Mesendoderm (in vitro differentiated cells): ENCODE measurements around the gene OLFML1.

Experiments
- DNase-seq: peaks from one replicate; pipeline ENCODE4 v3.0.0; 2013
- H2AK5ac ChIP-seq: 2 replicates; pipeline ENCODE4 v1.6.1; 2013; ENCODE audit warnings: low read length, inconsistent platforms
- H2BK120ac ChIP-seq: 2 replicates; pipeline ENCODE4 v1.6.1; 2013; ENCODE audit warnings: low read depth, mild to moderate bottlenecking, low read length, moderate library complexity, mixed read lengths
- H2BK15ac ChIP-seq: replicated peaks from 2 replicates; pipeline ENCODE4 v1.6.1; 2013; ENCODE audit warnings: low read depth, mild to moderate bottlenecking, moderate library complexity
- H2BK5ac ChIP-seq: 2 replicates; pipeline ENCODE4 v1.6.1; 2013; ENCODE audit warnings: low read length, inconsistent platforms
- H3K18ac ChIP-seq: 2 replicates; pipeline ENCODE4 v1.6.1; 2013; ENCODE audit warnings: mild to moderate bottlenecking, low read length, mixed read lengths
- H3K23ac ChIP-seq: one replicate; pipeline ENCODE4 v1.6.1; 2013; ENCODE audit warnings: low read length
- H3K27ac ChIP-seq: 2 replicates; pipeline ENCODE4 v1.5.1; 2013; ENCODE audit warnings: low read depth, mild to moderate bottlenecking, inconsistent platforms, low read length, moderate library complexity
- H3K27me3 ChIP-seq: 2 replicates; pipeline ENCODE4 v1.6.1; 2013; ENCODE audit warnings: low read length, control low read depth, mild to moderate bottlenecking, inconsistent platforms; ENCODE audit not compliant: insufficient read depth, poor library complexity
- H3K36me3 ChIP-seq: 2 replicates; pipeline ENCODE4 v1.6.1; 2013; ENCODE audit warnings: low read length, inconsistent platforms; ENCODE audit not compliant: control insufficient read depth, insufficient read depth
- H3K4ac ChIP-seq: one replicate; pipeline ENCODE4 v1.6.1; 2013; ENCODE audit warnings: low read depth, mild to moderate bottlenecking, low read length, moderate library complexity
- H3K4me1 ChIP-seq: 2 replicates; pipeline ENCODE4 v1.6.1; 2013; ENCODE audit warnings: low read depth, low read length, inconsistent platforms; ENCODE audit not compliant: control insufficient read depth
- H3K4me2 ChIP-seq: 2 replicates; pipeline ENCODE4 v1.6.1; 2013; ENCODE audit warnings: low read length
- H3K4me3 ChIP-seq: 2 replicates; pipeline ENCODE4 v1.5.1; 2013; ENCODE audit warnings: mild to moderate bottlenecking, low read length
- H3K56ac ChIP-seq: one replicate; pipeline ENCODE4 v1.6.1; 2013; ENCODE audit warnings: low read length
- H3K79me1 ChIP-seq: 2 replicates; pipeline ENCODE4 v1.6.1; 2013; ENCODE audit warnings: low read length, inconsistent platforms
- H3K79me2 ChIP-seq: 2 replicates; pipeline ENCODE4 v1.6.1; 2013; ENCODE audit warnings: mild to moderate bottlenecking, low read length; ENCODE audit not compliant: control insufficient read depth, insufficient read depth
- H3K9ac ChIP-seq: 2 replicates; pipeline ENCODE4 v1.6.1; 2013; ENCODE audit warnings: low read length, inconsistent platforms
- H4K5ac ChIP-seq: one replicate; pipeline ENCODE4 v1.6.1; 2013; ENCODE audit warnings: low read length
- H4K8ac ChIP-seq: one replicate; pipeline ENCODE4 v1.6.1; 2013; ENCODE audit warnings: low read depth, mild to moderate bottlenecking, control low read depth, low read length, moderate library complexity
- WGBS: extraction: QIAGEN DNeasy Blood & Tissue Kit; methylation state at CpG from one replicate; pipeline ENCODE4 v1.1.7; 2013; ENCODE audit warnings: low lambda C conversion rate, missing lambda C conversion rate; ENCODE audit not compliant: insufficient coverage; ENCODE audit errors: extremely low coverage; 5-methylcytosine and 5-hydroxymethylcytosine counted together

OLFML1 gene

DNA sequence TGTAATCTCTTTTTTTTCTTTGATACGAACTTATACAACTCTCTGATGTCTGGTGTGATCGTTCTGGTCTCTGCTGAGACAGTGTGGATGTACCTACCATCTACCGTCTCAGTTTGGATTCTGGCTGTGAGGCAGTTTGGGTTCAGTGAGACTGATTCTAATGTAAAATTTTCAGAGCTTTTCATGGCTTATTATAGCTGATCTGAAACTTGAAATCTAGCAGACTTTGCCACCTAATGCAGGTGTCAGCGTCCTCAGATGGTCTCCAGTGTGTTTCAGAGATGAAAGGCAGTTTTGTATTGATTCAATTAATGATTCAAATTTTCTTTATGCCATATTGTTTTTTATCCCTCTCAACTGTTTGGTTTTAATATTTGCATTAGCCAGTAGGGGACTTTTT, 64.4 kb downstream of the OLFML1 start:
- Histone ChIP-seq H2BK15ac (no peak overlapping the region), H4K5ac (no peak overlapping the region), H3K4me3 (no peak overlapping the region), H2BK120ac (no peak overlapping the region), H3K56ac (no peak overlapping the region), H3K18ac (no peak overlapping the region), H3K4me2 (no peak overlapping the region), H3K4ac (no peak overlapping the region), H2BK5ac (no peak overlapping the region), H4K8ac (no peak overlapping the region), H3K36me3 (no peaks in the 10 kb centered on the region), H3K9ac (no peak overlapping the region), H3K23ac (no peak overlapping the region), H3K79me1 (no peaks in the 10 kb centered on the region), H3K27me3 (no peaks in the 10 kb centered on the region), H3K27ac (no peak overlapping the region), H3K4me1 (peaks cover 2% of the 10 kb centered on the region), H3K79me2 (no peaks in the 10 kb centered on the region), H2AK5ac (no peak overlapping the region)
- WGBS, result no CpG with 5 or more reads among the region's 4 CpGs
- no peak for DNase-seq

DNA sequence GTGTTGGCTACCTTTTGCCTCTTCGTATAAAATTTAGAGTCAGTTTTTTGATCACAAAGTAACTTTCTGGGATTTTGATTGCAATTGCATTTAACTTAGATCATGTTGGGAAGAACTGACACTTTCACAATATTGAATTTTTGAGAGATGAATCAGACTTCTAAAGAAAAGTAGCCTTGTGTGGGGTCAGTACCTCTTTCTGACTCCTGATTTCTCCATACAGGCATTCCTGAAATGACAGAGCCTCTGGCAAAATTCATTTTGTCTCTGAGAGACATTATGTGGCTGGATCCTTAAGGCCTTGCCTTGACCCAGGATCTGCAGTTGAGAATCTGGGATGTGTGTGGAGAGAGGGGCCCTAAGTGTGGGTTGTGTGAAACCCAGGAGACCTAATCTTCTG, 66.3 kb downstream of the OLFML1 start:
- H3K9ac ChIP-seq, result no peak overlapping the region
- no peak overlapping the region for H2AK5ac ChIP-seq
- no peak overlapping the region for H2BK5ac ChIP-seq
- no peak overlapping the region for H3K56ac ChIP-seq
- H3K79me2 ChIP-seq, result no peaks in the 10 kb centered on the region
- H4K8ac ChIP-seq, result no peak overlapping the region
- H3K4me1 ChIP-seq, result peaks cover 2% of the 10 kb centered on the region
- DNase-seq, result peak; percentile 13
- WGBS, result no CpG with 5 or more reads among the region's 1 CpG
- no peak overlapping the region for H2BK120ac ChIP-seq
- no peak overlapping the region for H4K5ac ChIP-seq
- H2BK15ac ChIP-seq, result no peak overlapping the region
- H3K4ac ChIP-seq, result no peak overlapping the region
- H3K4me3 ChIP-seq, result no peak overlapping the region
- no peak overlapping the region for H3K4me2 ChIP-seq
- no peak overlapping the region for H3K27ac ChIP-seq
- H3K18ac ChIP-seq, result no peak overlapping the region
- H3K79me1 ChIP-seq, result no peaks in the 10 kb centered on the region
- no peaks in the 10 kb centered on the region for H3K27me3 ChIP-seq
- H3K23ac ChIP-seq, result no peak overlapping the region
- H3K36me3 ChIP-seq, result no peaks in the 10 kb centered on the region

DNA sequence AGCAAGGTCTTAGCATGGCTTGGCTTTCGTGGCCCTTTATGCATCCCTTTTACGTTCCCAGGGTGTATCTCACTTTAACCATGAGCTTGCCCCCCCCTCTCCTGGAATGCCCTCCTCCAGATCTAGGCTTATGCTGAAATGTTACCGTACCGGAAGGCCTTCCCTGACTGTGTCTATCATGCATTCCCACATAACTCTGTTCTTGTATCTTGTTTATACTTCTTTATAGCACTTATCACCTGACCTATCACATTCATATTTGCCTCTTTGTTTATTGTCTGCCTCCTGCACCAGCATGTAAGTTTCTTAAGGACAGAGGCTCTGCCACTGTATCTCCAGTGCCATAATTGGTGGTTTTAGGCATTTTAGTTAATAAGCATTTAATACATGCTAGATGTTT, 67.4 kb downstream of the OLFML1 start:
- H2AK5ac ChIP-seq, result no peak overlapping the region
- no peaks in the 10 kb centered on the region for H3K79me2 ChIP-seq
- H3K36me3 ChIP-seq, result no peaks in the 10 kb centered on the region
- H3K9ac ChIP-seq, result no peak overlapping the region
- no peak overlapping the region for H3K27ac ChIP-seq
- no peak overlapping the region for H2BK5ac ChIP-seq
- H2BK120ac ChIP-seq, result no peak overlapping the region
- no peak overlapping the region for H4K5ac ChIP-seq
- H4K8ac ChIP-seq, result no peak overlapping the region
- no peak overlapping the region for H3K4me3 ChIP-seq
- no peak overlapping the region for H2BK15ac ChIP-seq
- no peaks in the 10 kb centered on the region for H3K79me1 ChIP-seq
- WGBS, result no CpG with 5 or more reads among the region's 4 CpGs
- H3K56ac ChIP-seq, result no peak overlapping the region
- no peak overlapping the region for H3K4ac ChIP-seq
- no peaks in the 10 kb centered on the region for H3K27me3 ChIP-seq
- DNase-seq, result no peak
- H3K23ac ChIP-seq, result no peak overlapping the region
- H3K18ac ChIP-seq, result no peak overlapping the region
- no peak overlapping the region for H3K4me2 ChIP-seq
- peaks cover 2% of the 10 kb centered on the region for H3K4me1 ChIP-seq

DNA sequence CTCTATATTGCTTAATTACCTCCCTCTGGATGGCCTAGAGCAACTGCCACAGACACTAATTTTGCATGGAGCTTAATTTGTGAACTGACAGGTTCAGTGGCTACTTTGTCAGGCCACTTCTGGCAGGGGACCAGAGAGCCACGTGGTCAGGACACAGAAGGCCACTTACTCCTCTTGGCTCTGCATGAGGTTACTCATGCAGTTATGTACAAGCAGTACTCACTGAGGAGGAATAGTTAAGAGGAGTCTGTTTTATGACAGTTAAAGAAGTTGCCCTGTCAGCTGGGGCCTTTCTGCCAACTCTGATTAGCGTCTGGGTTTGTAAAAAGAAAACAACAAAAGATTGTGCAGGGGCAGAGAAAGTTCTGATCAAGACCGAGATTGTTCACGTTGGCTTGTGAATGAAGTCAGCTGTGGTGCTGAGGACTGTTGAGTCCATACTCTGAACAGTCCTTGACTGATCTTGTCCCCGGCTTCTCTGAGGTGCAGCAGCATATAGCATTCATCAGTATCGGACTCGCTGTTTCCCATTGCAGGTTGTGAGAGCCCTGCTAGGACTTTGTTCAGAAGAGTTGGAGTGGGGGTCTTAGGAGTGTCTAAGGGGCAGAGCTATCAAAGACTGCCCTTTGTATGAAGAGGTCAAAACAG, 69.9 kb downstream of the OLFML1 start:
- Histone ChIP-seq H3K36me3 (no peaks in the 10 kb centered on the region), H3K4ac (no peak overlapping the region)
- DNase-seq, result no peak

DNA sequence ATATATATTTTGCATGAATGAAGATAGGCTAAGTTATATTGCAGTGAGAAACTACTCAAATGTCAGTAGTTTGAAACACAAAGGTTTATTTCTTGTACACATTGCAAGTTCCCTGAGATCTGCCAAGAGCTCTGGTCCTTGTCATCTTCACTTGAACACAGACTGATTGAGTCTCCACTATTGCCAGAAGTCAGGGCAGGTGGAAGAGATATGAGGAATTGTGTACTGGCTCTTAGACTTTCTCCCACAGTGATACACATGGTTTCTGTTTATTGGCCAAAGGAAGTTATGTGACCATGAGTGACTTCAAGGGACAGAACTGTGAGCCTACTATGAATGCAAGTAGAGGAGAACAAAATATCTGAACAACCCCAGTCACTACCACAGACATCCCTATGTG, 72.7 kb downstream of the OLFML1 start:
- Histone ChIP-seq H3K79me1 (no peaks in the 10 kb centered on the region), H3K4me1 (no peaks in the 10 kb centered on the region), H2BK120ac (no peak overlapping the region), H2BK5ac (no peak overlapping the region), H3K27ac (no peak overlapping the region), H2BK15ac (no peak overlapping the region), H3K36me3 (no peaks in the 10 kb centered on the region), H4K8ac (no peak overlapping the region), H3K23ac (no peak overlapping the region), H3K18ac (no peak overlapping the region), H3K79me2 (no peaks in the 10 kb centered on the region), H3K27me3 (no peaks in the 10 kb centered on the region), H3K4me2 (no peak overlapping the region), H2AK5ac (no peak overlapping the region), H3K4me3 (no peak overlapping the region), H3K4ac (no peak overlapping the region), H4K5ac (no peak overlapping the region), H3K9ac (no peak overlapping the region), H3K56ac (no peak overlapping the region)
- DNase-seq, result no peak

More for the DNA sequence above, 69.9 kb downstream of the OLFML1 start:
- Histone ChIP-seq H3K79me1 (no peaks in the 10 kb centered on the region), H2BK15ac (no peak overlapping the region), H3K79me2 (no peaks in the 10 kb centered on the region), H3K56ac (no peak overlapping the region), H3K4me3 (no peak overlapping the region), H3K9ac (no peak overlapping the region), H3K18ac (no peak overlapping the region), H2BK5ac (no peak overlapping the region), H3K23ac (no peak overlapping the region), H2AK5ac (no peak overlapping the region), H3K4me1 (no peaks in the 10 kb centered on the region), H3K27ac (no peak overlapping the region), H3K27me3 (no peaks in the 10 kb centered on the region), H4K5ac (no peak overlapping the region), H2BK120ac (no peak overlapping the region), H3K4me2 (no peak overlapping the region), H4K8ac (no peak overlapping the region)
- whole genome bisulfite sequencing, result no CpG with 5 or more reads among the region's 7 CpGs
